Measurements from ENCODE around the gene TMEM202. TPM values are rescaled to one million over a fixed set of nuclear protein-coding genes. Genes with fewer than 3 reads are reported as not detected.

Gene TMEM202
- not detected in 3 replicates for total RNA-seq

- no peak for TF ChIP-seq CTCF (IDR thresholded peaks at IDR 0.05; ENCODE audit: unreplicated experiment)
- H3K4me3 Mint-ChIP-seq: no peak within 1 kb of the TSS
- H3K9me3 Mint-ChIP-seq: peaks cover 5% of the 10 kb centered on the region
- no peaks in the 10 kb centered on the region for H3K36me3 Mint-ChIP-seq
- H3K27ac Mint-ChIP-seq: no peak within 1 kb of the TSS
- H3K4me1 Mint-ChIP-seq: no peaks in the 10 kb centered on the region
- DNase-seq (ENCODE audit: low spot score in 2 of 2, unreplicated experiment in 2 of 2): no peak
- peaks cover 50% of the 10 kb centered on the region for H3K27me3 Mint-ChIP-seq (ENCODE audit: low read depth)
These were observed at the start of gene TMEM202 for GRCh38 chr15:72397796-72398588. Gene TMEM202, plus strand, starts transcription at chr15:72398305. Its CDS starts 22 bp downstream, at chr15:72398327.

GRCh38 chr15:72353266-72353665 is 44.8 kb upstream of the TMEM202 start:
- H3K27ac Mint-ChIP-seq: no peak overlapping the region
- no peak overlapping the region for H3K4me3 Mint-ChIP-seq
- no peaks in the 10 kb centered on the region for H3K4me1 Mint-ChIP-seq
- no peak for TF ChIP-seq CTCF (IDR thresholded peaks at IDR 0.05; ENCODE audit: unreplicated experiment)
- DNase-seq (ENCODE audit: low spot score in 2 of 2, unreplicated experiment in 2 of 2): no peak
- H3K9me3 Mint-ChIP-seq: no peaks in the 10 kb centered on the region
- H3K27me3 Mint-ChIP-seq (ENCODE audit: low read depth): no peaks in the 10 kb centered on the region
- peaks cover 29% of the 10 kb centered on the region for H3K36me3 Mint-ChIP-seq

- H3K36me3 Mint-ChIP-seq: peaks cover 16% of the 10 kb centered on the region
- no peak overlapping the region for H3K4me3 Mint-ChIP-seq
- no peak for TF ChIP-seq CTCF (IDR thresholded peaks at IDR 0.05; ENCODE audit: unreplicated experiment)
- DNase-seq (ENCODE audit: low spot score in 2 of 2, unreplicated experiment in 2 of 2): no peak
- H3K27me3 Mint-ChIP-seq (ENCODE audit: low read depth): no peaks in the 10 kb centered on the region
- H3K9me3 Mint-ChIP-seq: no peaks in the 10 kb centered on the region
- H3K27ac Mint-ChIP-seq: no peak overlapping the region
- no peaks in the 10 kb centered on the region for H3K4me1 Mint-ChIP-seq
These were observed 43.6 kb upstream of the TMEM202 start for GRCh38 chr15:72354496-72354895.

GRCh38 chr15:72358121-72358520 is 40.0 kb upstream of the TMEM202 start:
- TF ChIP-seq CTCF (IDR thresholded peaks at IDR 0.05; ENCODE audit: unreplicated experiment): no peak
- Mint-ChIP-seq H3K4me1 (no peaks in the 10 kb centered on the region), H3K36me3 (peaks cover 9% of the 10 kb centered on the region), H3K27ac (no peak overlapping the region), H3K9me3 (no peaks in the 10 kb centered on the region), H3K4me3 (no peak overlapping the region), H3K27me3 (ENCODE audit: low read depth) (no peaks in the 10 kb centered on the region)
- no peak for DNase-seq (ENCODE audit: low spot score in 2 of 2, unreplicated experiment in 2 of 2)

GRCh38 chr15:72358650-72359171 is 39.4 kb upstream of the TMEM202 start:
- Mint-ChIP-seq H3K4me3 (no peak overlapping the region), H3K36me3 (peaks cover 6% of the 10 kb centered on the region), H3K27ac (no peak overlapping the region), H3K4me1 (no peaks in the 10 kb centered on the region), H3K9me3 (no peaks in the 10 kb centered on the region), H3K27me3 (ENCODE audit: low read depth) (no peaks in the 10 kb centered on the region)
- TF ChIP-seq CTCF (IDR thresholded peaks at IDR 0.05; ENCODE audit: unreplicated experiment): no peak
- DNase-seq (ENCODE audit: low spot score in 2 of 2, unreplicated experiment in 2 of 2): no peak
